SK-N-SH (cell line): ENCODE measurements around the gene SMNDC1.

ENCODE experiments used
- CHD2 ChIP-seq: fragments of 150-350 bp; IDR thresholded peaks from 2 replicates; pipeline ENCODE4 v1.6.1; 2018; ENCODE audit warnings: low read length; ENCODE audit not compliant: partially characterized antibody
- EP300 ChIP-seq, 2 experiments: IDR thresholded peaks; 2 replicates each; pipeline versions ENCODE4 v1.4.0 to v1.6.1; 2012; ENCODE audit warnings: borderline replicate concordance in 1 of 2, low read depth in 1 of 2, low read length in 1 of 2
- FOXM1 ChIP-seq: IDR thresholded peaks from 2 replicates; pipeline ENCODE4 v1.4.0; 2012; ENCODE audit warnings: low read depth, mild to moderate bottlenecking
- GABPA ChIP-seq: IDR thresholded peaks from 2 replicates; pipeline ENCODE4 v1.4.0; 2012; ENCODE audit warnings: low read depth, mild to moderate bottlenecking
- MXI1 ChIP-seq: IDR thresholded peaks from 2 replicates; pipeline ENCODE4 v1.6.1; 2012; ENCODE audit warnings: mild to moderate bottlenecking, low read depth, low read length, improper control_type of control experiment
- POLR2AphosphoS5 ChIP-seq: IDR thresholded peaks from 2 replicates; pipeline ENCODE4 v1.6.1; 2012; ENCODE audit warnings: low read depth, low read length
- SIN3A ChIP-seq: IDR thresholded peaks from 2 replicates; pipeline ENCODE4 v1.6.1; 2012; ENCODE audit warnings: low read depth, mild to moderate bottlenecking, low read length, moderate library complexity, borderline replicate concordance
- YY1 ChIP-seq: IDR thresholded peaks from 2 replicates; pipeline ENCODE4 v1.4.0; 2012; ENCODE audit warnings: low read depth, mild to moderate bottlenecking
- TF ChIP-seq, protein P1 (sequence below): fragments of 200-600 bp; sonication (generic); IDR thresholded peaks from 2 replicates; pipeline ENCODE4 v1.6.1; 2017; ENCODE audit warnings: antibody characterized with exemption, mild to moderate bottlenecking, moderate library complexity
- TF ChIP-seq, protein P2 (sequence below): IDR thresholded peaks from 2 replicates; pipeline ENCODE4 v1.4.0; 2012; ENCODE audit warnings: low read depth

DNA sequence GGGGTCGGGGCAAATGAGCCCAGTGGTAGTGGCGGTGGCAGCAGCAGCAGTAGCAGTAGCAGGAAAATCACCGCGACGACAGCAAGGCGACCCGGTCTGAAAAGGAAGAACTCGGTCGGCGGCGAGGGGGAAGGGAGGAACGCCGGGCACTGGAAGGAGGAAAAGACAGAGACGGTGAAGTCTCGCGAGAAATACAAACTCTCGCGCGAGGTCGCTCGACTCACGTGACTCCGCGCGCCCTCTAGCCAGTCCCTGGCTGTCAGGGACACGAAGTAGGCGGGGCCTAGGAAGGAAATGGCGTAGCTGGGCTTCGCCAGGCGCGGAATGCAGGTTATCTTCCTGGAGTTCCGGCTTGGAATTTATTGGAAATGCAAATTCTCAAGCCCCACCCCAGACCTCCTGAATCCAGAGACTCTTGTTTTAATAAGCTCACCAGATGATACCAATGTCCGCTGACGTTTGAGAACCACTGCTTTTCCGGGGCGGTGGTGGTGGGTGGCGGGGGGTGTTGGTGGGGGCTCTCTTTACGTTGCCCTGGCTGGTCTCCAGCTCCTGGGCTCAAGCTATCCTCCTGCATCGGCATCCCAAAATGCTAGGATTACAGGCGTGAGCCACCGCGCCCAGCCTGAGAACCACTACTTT is at the start of gene SMNDC1:
- TF ChIP-seq, protein P1, sequence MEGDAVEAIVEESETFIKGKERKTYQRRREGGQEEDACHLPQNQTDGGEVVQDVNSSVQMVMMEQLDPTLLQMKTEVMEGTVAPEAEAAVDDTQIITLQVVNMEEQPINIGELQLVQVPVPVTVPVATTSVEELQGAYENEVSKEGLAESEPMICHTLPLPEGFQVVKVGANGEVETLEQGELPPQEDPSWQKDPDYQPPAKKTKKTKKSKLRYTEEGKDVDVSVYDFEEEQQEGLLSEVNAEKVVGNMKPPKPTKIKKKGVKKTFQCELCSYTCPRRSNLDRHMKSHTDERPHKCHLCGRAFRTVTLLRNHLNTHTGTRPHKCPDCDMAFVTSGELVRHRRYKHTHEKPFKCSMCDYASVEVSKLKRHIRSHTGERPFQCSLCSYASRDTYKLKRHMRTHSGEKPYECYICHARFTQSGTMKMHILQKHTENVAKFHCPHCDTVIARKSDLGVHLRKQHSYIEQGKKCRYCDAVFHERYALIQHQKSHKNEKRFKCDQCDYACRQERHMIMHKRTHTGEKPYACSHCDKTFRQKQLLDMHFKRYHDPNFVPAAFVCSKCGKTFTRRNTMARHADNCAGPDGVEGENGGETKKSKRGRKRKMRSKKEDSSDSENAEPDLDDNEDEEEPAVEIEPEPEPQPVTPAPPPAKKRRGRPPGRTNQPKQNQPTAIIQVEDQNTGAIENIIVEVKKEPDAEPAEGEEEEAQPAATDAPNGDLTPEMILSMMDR, result no peak
- TF ChIP-seq MXI1 (peak; percentile 61), YY1 (peak; percentile 69; the same call in 1 of the 2 replicates), FOXM1 (no peak), SIN3A (peak; percentile 75; the same call in 1 of the 2 replicates), GABPA (peak; percentile 79), CHD2 (peak; percentile 99), POLR2AphosphoS5 (peak; percentile 85), EP300 (IDR thresholded peaks at IDR 0.05; ENCODE audit: borderline replicate concordance in 1 of 2, low read depth in 1 of 2, low read length in 1 of 2) (no peak)
- TF ChIP-seq, protein P2, sequence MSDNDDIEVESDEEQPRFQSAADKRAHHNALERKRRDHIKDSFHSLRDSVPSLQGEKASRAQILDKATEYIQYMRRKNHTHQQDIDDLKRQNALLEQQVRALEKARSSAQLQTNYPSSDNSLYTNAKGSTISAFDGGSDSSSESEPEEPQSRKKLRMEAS, result no peak
